Chondrocyte (in vitro differentiated cells): ENCODE measurements around the gene CD19. TPM values are rescaled to one million over a fixed set of nuclear protein-coding genes. Genes with fewer than 3 reads are reported as not detected.

Experiments used
- DNase-seq: peaks from one replicate; pipeline ENCODE4 v3.0.0; 2021; ENCODE audit warnings: mixed read lengths, low spot score
- H3K27ac Mint-ChIP-seq: one replicate; pipeline ENCODE4 v1.8.0; 2021; ENCODE audit warnings: mild to moderate bottlenecking, moderate library complexity, mixed read lengths; ENCODE audit not compliant: unreplicated experiment
- H3K27me3 Mint-ChIP-seq: 2 replicates; pipeline ENCODE4 v1.8.0; 2021; ENCODE audit warnings: low read depth, mixed read lengths
- H3K36me3 Mint-ChIP-seq: 2 replicates; pipeline ENCODE4 v1.8.0; 2021; ENCODE audit warnings: low read depth, mixed read lengths
- H3K4me1 Mint-ChIP-seq: 2 replicates; pipeline ENCODE4 v1.8.0; 2021; ENCODE audit warnings: low read depth, mild to moderate bottlenecking, mixed read lengths
- H3K4me3 Mint-ChIP-seq: one replicate; pipeline ENCODE4 v1.8.0; 2021; ENCODE audit warnings: mild to moderate bottlenecking, moderate library complexity, mixed read lengths; ENCODE audit not compliant: unreplicated experiment
- H3K9me3 Mint-ChIP-seq: 2 replicates; pipeline ENCODE4 v1.8.0; 2021; ENCODE audit warnings: low read depth, mixed read lengths
- CTCF ChIP-seq: fragments of 200-600 bp; sonication (generic); IDR thresholded peaks from 2 replicates; pipeline ENCODE4 v1.5.0; 2021; ENCODE audit warnings: antibody characterized with exemption, mild to moderate bottlenecking, moderate library complexity
- total RNA-seq: library from RNA; stranded (reverse); gene quantifications from 3 replicates; pipeline ENCODE4 v1.2.1, GENCODE V29; 2021

The CD19 gene
- total RNA-seq, 1 donor from 2014 or later = not detected

- Mint-ChIP-seq H3K9me3 (no peaks in the 10 kb centered on the region), H3K4me1 (peaks cover 16% of the 10 kb centered on the region), H3K4me3 (peak within 1 kb of the TSS; percentile 96), H3K36me3 (peaks cover 8% of the 10 kb centered on the region), H3K27ac (peak within 1 kb of the TSS; percentile 85), H3K27me3 (no peaks in the 10 kb centered on the region)
- peak; percentile 100 for DNase-seq
- no peak for TF ChIP-seq CTCF
Measured at GRCh38 chr16:28950648-28951409, 19.1 kb downstream of the CD19 start, which contains the start of gene NFATC2IP. Gene NFATC2IP (plus strand): TSS chr16:28950937. CDS start chr16:28951012, 75 bp downstream.

DNA sequence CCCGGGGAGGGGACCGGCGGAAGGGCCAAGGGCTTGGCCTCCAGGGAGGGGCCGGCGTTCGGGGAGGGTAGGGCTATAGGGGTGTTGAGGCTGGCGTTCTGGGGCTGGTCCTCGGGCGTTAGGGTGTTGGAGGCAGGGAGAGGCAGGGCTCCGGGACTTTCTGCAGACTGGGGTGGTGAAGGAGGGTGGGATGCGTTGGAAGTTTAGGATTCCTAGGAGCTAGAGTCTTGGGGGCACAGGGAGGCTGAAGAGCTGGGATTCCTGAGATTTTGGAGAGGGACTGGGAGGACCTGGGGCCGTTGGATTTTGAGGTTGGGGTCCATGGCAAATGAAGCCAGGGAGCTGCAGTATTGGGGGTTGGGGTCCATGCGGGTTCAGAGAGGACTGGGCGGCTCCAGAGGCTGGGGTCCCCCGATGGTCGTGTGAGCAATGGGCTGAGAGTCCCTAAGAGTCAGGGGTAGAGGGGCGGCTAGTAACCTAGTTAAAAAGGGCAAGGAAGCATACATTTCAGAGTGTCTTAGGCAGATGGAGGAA lies 19.7 kb downstream of the CD19 start:
- TF ChIP-seq CTCF = no peak
- H3K4me3 Mint-ChIP-seq = peak overlapping the region; percentile 96
- peak overlapping the region; percentile 85 for H3K27ac Mint-ChIP-seq
- H3K4me1 Mint-ChIP-seq = peaks cover 14% of the 10 kb centered on the region
- peaks cover 10% of the 10 kb centered on the region for H3K36me3 Mint-ChIP-seq
- DNase-seq = no peak
- H3K27me3 Mint-ChIP-seq = no peaks in the 10 kb centered on the region
- no peaks in the 10 kb centered on the region for H3K9me3 Mint-ChIP-seq

DNA sequence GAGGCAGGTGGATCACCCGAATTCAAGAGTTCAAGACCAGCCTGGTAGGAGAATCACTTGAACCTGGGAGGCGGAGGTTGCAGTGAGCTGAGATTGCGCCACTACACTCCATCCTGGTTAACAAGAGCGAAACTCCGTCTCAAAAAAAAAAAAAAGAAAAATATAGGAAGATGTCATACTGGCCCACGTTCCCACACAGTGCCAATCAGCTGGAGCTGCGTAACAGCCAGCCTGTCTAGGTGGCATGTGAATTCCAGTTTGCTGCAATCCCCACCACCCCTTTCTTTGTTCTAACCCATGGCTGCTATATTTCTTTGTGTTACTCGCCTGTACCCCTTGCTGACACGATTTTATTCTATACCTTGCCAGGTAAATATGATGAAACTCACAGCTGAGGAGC lies 26.4 kb downstream of the CD19 start:
- H3K36me3 Mint-ChIP-seq = peaks cover 30% of the 10 kb centered on the region
- DNase-seq = no peak

DNA sequence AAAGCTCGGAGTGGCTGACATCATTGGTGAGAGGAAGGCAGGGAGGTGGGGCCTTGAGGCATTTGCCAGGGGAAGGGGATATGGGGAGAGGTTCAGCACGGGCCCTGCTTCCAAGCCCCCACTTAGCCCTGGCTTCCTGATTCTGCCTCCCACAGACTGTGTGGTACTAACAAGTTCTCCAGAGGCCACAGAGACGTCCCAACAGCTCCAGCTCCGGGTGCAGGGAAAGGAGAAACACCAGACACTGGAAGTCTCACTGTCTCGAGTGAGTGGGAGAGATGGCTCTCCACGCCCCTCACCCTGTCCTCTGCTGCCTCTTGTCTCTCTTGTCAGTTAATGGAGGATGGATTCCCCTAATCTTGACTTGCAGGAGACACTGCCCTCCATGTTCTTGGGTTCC lies 27.1 kb downstream of the CD19 start:
- Mint-ChIP-seq H3K36me3 (peaks cover 36% of the 10 kb centered on the region), H3K4me1 (no peaks in the 10 kb centered on the region), H3K27ac (no peak overlapping the region), H3K4me3 (no peak overlapping the region), H3K27me3 (no peaks in the 10 kb centered on the region), H3K9me3 (no peaks in the 10 kb centered on the region)
- no peak for TF ChIP-seq CTCF
- DNase-seq = no peak

More for the DNA sequence above, 26.4 kb downstream of the CD19 start:
- no peaks in the 10 kb centered on the region for H3K9me3 Mint-ChIP-seq
- no peaks in the 10 kb centered on the region for H3K4me1 Mint-ChIP-seq
- H3K4me3 Mint-ChIP-seq = no peak overlapping the region
- H3K27me3 Mint-ChIP-seq = no peaks in the 10 kb centered on the region
- no peak overlapping the region for H3K27ac Mint-ChIP-seq
- TF ChIP-seq CTCF = no peak

GRCh38 chr16:28964072-28964471 lies 32.3 kb downstream of the CD19 start:
- Mint-ChIP-seq H3K9me3 (no peaks in the 10 kb centered on the region), H3K4me3 (no peak overlapping the region), H3K36me3 (peaks cover 25% of the 10 kb centered on the region), H3K4me1 (no peaks in the 10 kb centered on the region), H3K27me3 (no peaks in the 10 kb centered on the region), H3K27ac (no peak overlapping the region)
- no peak for DNase-seq
- TF ChIP-seq CTCF = no peak
